Erythroblast (primary cell): ENCODE data around the gene RBSN.

Source experiments
- DNase-seq, 2 experiments: peaks; one replicate each; lab custom pipeline; 2025; lab: John Stamatoyannopoulos, UW
- GATA1 ChIP-seq: IDR thresholded peaks from 2 replicates; pipeline ENCODE4 v1.6.1; 2011; ENCODE audit warnings: low read depth, mild to moderate bottlenecking, control low read depth, low read length, moderate library complexity
- POLR2A ChIP-seq: IDR thresholded peaks from 2 replicates; pipeline ENCODE4 v1.6.1; 2011; ENCODE audit warnings: mild to moderate bottlenecking, low read length

RBSN gene

DNA sequence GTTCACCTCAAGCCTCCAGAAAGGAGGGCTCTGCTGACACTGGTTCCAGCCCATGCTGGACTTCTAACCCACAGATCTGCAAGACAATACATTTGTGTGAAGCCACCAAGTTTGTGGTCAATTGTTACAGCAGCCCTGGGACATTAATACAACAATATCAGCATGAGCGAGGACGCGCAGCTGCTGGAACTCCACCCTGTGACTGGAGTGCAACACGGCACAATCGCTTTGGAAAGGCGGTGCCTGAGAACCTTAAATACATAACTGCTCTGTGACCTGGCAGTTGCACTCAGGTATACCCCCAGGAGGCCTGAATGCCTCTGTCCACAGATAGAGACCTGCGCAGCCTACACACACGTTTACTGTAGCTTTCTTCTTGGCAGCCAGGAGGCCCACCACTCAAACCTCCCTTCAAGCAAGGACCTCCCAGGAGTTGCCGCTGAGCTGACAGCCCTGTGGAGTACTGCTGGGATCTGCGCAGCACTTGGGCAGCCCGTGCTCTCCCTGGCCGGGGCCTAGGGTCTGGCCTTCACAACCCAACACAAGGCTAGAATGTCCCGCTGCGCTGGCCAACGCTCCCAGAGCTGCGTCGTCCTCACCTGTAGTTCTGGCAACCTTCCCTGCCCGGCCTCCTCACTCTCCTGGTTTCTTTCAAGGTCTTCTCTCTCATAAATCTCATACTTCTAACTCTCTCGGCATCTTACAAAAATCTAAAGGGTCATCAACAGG is 42.1 kb downstream of the RBSN start:
- no peak for DNase-seq
- TF ChIP-seq GATA1 (no peak), POLR2A (no peak)

DNA sequence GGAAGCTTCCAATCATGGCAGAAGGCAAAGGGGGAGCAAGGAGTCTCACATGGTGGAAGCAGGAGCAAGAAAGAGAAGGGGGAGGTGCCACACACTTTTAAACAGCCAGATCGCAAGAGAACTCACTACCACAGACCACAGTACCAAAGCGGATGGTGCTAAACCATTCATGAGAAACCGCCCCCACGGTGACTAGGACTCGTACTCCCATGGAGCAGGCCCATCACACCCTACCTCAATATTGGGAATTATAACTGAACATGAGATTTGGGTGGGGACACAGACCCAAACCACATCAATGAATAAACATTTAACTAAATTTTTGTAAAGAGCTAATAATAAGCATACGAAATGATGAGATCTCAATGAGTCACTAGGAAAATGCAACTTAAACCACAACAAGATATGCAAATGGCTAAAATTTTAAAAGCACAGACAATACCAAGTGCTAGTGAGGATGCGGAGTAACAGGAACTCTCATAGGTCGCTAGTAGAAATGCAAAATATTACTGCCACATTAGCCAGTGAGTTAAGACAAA is 43.9 kb downstream of the RBSN start:
- DNase-seq: no peak
- TF ChIP-seq GATA1 (no peak), POLR2A (no peak)

DNA sequence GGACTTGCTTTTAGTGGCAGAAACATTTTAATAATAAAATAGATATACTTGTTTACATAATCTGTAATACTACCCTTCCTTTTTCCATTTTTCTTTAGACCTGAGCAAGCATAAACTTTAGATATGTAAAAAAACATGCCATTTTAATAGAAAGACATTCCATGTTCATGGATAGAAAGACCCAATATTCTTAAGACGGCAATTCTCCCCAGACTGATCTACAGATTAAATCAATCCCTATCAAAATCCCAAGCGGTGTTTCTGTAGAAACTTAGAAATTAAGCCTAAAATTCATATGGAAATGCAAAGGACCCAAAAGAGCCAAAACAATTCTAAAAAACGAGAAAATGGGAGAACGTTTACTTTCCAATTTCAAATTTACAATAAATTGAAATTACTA is 45.4 kb downstream of the RBSN start:
- DNase-seq: no peak
- TF ChIP-seq GATA1 (no peak), POLR2A (no peak)

DNA sequence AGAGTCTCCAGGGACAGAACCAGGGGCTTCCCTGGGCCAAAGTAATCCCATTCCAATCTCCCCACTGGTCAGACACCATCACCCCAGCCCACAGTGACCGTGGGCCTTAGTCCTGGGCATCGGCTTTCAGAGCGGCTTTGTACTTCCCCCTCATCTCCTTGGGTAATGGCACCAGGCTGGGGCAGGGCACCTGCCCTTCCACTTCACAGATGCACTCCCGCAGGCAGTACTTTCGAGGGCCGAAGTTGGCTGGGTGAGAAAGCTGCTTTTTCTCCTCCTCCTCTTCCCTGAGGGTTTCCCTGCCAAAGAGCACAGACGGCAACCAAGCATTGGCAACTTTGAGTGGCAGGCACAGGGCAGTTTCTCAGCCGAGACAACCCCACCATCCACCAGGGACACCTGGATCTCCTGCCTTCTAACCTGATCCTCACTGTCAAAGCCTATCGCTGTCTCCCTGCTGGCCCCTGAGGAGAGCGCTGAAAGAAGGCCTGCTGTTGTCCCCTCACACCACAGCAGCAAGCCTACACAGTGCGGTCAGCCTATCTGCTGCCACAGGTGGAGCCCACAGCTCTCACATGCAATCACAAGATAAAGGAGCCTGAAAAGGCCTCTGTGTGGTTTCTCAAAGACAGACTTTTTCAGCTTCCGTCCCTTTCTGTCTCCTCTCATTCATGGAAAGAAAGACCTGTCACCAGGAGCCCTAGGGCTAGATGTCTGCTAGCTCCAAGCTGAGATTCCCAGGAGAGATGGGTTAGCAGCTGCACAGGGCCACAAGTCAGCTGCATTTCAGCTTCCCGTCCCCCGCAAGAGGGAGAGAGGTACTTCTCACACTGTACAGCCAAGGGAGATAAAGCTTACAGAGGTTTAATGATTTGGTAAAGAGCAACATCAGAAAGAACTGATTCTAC is 46.4 kb downstream of the RBSN start:
- TF ChIP-seq GATA1 (peak; percentile 52), POLR2A (no peak)
- DNase-seq: peak; percentile 85 to 95

DNA sequence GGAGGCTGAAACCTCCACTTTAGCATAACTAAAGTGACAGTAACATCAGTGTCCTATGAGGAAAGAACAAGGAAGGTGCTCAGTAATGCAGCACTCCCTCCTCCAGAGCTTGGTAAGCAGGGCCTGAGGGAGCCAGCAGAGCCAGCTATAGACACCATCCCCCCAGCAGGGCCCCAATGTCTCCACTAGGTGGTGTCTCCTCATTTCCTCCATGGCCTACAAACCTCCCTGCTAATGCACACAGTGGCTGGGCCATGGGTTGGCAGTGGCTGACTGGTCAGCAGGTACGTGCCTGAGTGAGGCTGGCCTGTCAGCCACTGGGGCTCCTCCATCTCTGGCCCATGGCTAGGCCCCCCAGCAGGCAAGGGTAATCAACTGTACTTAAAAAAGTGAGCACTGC is 47.4 kb downstream of the RBSN start:
- TF ChIP-seq GATA1: no peak
- no peak for TF ChIP-seq POLR2A
- peak; percentile 73 to 77 for DNase-seq

DNA sequence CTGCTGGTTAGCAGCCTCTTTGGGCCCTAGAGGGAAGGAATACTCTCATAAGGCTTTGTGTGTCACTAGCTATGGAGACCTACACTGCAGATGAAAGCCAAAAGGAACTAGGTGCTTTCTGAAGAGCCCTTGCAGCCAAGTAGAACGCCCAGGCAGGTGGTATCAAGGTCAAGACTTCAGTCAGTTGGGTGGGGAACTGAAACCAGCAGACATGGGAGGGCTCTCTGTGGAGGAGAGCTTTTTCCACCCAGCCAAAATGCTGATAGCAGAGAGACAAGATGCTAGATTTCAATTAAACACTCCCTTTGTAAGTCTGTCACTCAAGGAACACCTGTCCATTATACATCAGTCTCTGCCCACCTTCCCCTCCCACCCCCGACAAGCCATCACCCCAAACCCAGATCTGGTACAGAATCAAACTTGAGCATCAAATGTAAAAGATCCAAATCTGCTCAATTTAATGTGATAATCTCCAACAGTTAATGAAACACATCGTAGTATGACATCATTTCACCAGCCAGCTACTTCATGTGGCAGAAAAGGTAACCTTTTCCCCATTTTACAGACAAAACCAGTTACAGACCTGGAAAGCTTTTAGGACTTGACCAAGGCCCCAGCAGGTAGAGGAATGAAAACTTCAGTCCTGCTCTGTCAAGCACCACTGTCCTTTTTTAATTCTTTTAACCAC is 48.4 kb downstream of the RBSN start:
- TF ChIP-seq POLR2A (no peak), GATA1 (no peak)

DNA sequence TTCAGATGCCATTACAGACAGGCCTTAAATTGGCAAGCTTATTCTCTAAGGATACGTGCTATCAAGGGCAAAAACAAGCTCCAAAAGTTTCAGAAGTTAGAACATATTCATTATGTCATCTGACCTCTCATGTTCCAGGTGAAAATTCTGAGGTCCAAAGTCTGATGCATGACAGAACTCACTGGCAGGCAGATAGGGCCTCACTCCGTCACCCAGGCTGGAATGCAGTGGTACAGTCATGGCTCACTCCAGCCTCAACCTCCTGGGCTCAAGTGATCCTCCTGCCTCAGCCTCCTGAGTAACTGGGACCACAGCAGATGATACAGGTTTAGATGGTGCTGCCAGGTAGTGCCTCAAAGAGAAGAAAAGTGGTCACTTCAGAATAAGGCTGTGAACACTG is 49.4 kb downstream of the RBSN start:
- TF ChIP-seq POLR2A (no peak), GATA1 (no peak)
- DNase-seq: no peak

More for the DNA sequence above, 48.4 kb downstream of the RBSN start:
- DNase-seq: no peak

DNA sequence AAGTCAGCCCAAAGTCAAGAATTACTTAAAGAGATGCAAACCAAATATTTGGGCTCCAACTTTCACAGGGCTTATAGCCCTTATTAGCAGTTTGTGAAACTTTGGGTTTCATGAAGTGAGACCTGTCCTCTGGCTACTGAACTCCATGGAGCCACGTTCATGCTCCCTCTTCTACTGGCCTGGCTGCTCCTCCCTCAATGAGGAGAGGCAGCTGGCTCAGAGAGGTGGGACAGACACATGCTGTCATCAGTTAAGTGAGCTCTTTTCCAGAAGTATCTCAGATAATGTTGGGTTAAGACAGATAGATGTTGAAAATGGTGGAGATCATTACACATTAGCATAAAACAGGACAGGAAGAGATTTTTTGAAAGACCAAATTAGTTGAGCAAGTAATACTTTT is 53.3 kb downstream of the RBSN start:
- DNase-seq: no peak
- TF ChIP-seq GATA1: no peak
- no peak for TF ChIP-seq POLR2A

DNA sequence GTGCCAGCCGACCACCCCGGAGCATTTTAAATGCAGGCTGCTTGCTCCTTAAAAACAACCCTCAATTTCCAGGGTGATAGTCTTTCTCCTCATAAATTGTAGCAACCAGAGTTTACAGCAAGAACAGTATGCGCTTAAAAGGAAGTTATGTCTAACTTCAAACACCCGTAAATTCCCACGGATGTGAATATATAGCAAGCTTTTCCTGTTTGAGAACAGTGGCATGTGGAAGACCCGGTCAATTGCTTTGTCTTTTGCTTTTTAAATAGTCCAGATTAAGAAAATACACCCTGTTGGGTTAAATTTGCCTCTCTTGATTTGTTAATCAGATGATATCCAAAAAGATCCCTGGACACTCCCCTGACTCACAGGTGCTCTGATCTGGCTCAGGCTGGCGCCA is 54.6 kb downstream of the RBSN start:
- no peak for DNase-seq
- TF ChIP-seq GATA1 (no peak), POLR2A (no peak)

DNA sequence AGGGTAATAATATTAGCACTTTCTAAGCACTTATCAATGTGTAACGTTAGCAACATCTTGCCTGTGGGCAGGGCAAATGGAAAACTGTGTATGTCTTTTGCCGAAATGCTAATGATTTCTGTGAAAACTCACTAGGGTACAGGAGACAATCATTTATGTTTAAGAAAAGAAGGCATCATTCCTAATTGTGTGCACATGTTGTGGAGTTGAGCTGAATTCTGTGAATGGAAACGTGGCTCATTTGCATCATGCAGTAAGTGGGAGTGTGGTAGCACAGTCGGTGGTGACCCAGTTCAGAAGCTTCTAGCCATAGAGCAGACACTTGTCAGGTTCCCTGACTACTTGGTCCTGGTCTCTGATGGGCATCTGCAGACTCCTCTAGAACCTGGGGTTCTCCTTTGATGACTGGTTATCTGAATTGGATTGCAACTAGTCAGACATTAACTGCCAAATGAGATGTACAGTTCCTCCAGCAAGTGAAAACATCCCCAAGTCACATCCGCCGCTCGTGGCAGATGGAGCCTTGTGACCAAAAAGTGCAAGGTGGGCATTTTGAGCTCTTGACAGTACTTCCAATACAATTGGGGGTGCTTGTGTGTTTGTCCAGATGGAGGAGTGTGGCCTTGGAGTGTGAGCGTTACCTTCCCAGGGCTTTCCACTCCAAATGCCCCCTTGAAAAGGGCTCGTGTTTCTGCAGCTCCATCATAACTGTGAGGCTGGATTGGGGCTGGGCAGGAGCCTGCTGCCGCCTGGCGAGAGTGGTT is 55.4 kb downstream of the RBSN start:
- DNase-seq: no peak
- TF ChIP-seq GATA1 (no peak), POLR2A (no peak)

DNA sequence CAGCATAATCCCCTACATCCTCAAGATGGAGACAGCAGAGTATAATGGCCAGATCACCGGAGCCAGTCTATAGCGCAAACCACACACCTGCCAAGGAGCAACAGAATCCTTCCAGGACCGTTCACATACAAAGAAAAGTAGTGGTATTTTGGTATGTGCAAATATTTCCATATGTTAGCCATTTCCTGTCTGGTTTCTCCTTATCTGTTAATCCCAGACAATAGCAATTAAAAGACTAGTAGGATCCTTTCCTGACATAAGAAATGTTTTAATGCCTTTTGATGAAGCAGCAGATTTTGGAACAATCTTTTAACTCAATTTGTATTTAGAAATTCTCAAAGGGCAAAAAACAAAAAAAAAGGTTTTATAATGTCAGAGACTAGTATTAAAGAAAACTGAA is 56.0 kb downstream of the RBSN start:
- no peak for TF ChIP-seq POLR2A
- TF ChIP-seq GATA1: no peak
- DNase-seq: no peak

DNA sequence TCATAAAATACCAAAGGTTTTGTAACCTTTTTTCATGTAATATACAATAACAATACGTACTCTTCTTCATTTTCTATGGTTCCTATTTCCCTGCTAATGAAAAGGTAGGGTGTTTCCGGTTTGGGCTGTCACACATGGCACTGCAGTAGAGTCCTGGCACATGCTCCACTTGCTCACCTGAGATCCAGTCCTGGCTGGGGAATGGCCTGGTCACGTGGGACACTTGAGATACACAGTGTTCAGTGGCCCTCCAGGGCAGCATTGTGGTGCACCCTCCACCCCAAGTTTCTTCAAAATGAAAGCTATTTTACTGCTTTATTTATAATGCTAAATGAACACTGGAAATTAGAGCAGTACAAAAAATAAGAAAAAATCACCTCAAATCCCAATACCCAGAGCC is 57.0 kb downstream of the RBSN start:
- DNase-seq: no peak
- TF ChIP-seq GATA1: no peak
- TF ChIP-seq POLR2A: no peak

DNA sequence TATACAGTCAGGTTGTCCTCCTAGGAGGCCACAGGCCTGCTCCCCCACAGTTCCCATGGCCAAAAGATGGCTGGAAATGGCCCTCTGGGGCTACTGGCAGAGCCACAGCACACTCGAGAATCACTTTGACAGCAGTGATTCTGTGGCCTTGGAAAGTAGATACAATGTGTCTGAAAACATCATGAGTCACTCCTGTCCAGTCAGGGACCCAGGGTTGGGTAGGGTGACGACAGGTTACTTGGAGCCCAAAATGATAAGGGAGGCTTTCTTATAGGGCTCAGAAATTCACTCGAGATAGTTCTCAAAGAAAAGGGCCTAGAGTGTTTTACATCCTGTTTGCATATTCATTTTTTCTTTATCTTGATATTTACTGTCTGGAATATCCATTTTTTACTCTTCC is 58.1 kb downstream of the RBSN start:
- TF ChIP-seq POLR2A (no peak), GATA1 (no peak)
- DNase-seq: peak; percentile 15 to 43

DNA sequence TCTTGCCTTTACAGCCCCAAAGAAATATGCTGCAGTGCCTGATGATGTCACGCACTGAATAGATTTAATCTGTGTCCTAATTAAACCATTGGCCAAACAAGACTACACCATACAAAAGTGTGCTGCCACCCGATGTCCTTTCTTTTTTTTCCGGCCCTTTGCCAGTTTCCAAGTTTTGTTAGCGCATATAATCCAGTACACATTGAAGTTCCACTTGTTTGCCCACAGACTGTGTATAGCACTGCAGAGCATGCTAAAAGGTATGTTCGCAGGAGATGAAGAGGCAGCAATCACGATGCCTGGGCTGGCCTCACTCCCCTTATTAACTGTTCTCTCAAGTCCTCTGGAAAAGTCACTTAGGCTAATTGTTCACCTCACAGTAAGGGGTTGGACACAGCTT is 60.6 kb downstream of the RBSN start:
- TF ChIP-seq POLR2A (no peak), GATA1 (no peak)

DNA sequence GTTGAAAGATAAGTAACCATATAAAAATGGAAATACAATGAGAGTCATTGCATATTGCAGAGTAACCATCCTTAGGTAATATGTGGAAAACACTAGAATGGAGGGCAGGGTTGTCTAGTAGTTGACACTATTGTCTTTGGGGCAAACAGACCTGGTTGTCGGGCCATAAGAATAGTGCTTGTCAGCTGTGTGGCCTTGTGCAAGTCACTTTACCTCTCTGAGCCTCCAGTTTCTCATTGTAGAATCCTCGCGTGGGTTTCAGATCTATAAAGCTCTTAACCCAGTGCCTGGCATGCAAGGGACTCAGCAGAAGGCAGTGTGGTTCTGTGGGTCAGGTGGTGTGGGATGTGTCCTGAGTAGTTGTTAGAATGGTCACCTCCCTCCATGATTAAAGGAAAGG is 65.8 kb downstream of the RBSN start:
- TF ChIP-seq POLR2A (no peak), GATA1 (no peak)
- DNase-seq: no peak

More for the DNA sequence above, 60.6 kb downstream of the RBSN start:
- no peak for DNase-seq
